ENCODE measurements around the gene CCT4.
"Not testable (repeated sequence)": the region's sequence is repeated elsewhere in the genome, so short reads cannot be mapped to it uniquely, and the experiment has no call there.

CCT4 gene

GRCh38 chr2:61879351-61879750 lies 9.1 kb downstream of the CCT4 start:
- DNase-seq = not testable (repeated sequence)

GRCh38 chr2:61878761-61879160 lies 9.7 kb downstream of the CCT4 start:
- no peak for DNase-seq

GRCh38 chr2:61877571-61878245 lies 10.7 kb downstream of the CCT4 start:
- no peak for DNase-seq

GRCh38 chr2:61876400-61876799 lies 12.1 kb downstream of the CCT4 start:
- no peak for DNase-seq

GRCh38 chr2:61866482-61867089 lies 21.9 kb downstream of the CCT4 start:
- DNase-seq = not testable (repeated sequence)

- no peak for DNase-seq
These were observed 26.4 kb downstream of the CCT4 start for GRCh38 chr2:61862085-61862484.

GRCh38 chr2:61857224-61857623 lies 31.2 kb downstream of the CCT4 start:
- no peak for DNase-seq

GRCh38 chr2:61855318-61855613 lies 33.2 kb downstream of the CCT4 start:
- DNase-seq = no peak

- peak; percentile 89 for DNase-seq
These were observed 33.7 kb downstream of the CCT4 start for GRCh38 chr2:61854564-61855317.

GRCh38 chr2:61853847-61854563 lies 34.5 kb downstream of the CCT4 start, which contains the start of gene FAM161A:
TSS of gene FAM161A (minus strand) at chr2:61854060. CDS start at chr2:61854041, 19 bp downstream.
- peak; percentile 63 for DNase-seq

- no peak for DNase-seq
These were observed 35.2 kb downstream of the CCT4 start for GRCh38 chr2:61853086-61853846.

- not testable (repeated sequence) for DNase-seq
These were observed 37.2 kb downstream of the CCT4 start for GRCh38 chr2:61851270-61851669.

- DNase-seq = no peak
These were observed 43.1 kb downstream of the CCT4 start for GRCh38 chr2:61845320-61845719.

- DNase-seq = no peak
These were observed 47.2 kb downstream of the CCT4 start for GRCh38 chr2:61841286-61841685.

GRCh38 chr2:61834893-61835292 lies 53.6 kb downstream of the CCT4 start:
- no peak for DNase-seq

GRCh38 chr2:61833971-61834370 lies 54.5 kb downstream of the CCT4 start:
- DNase-seq = no peak

- DNase-seq = no peak
These were observed 56.1 kb downstream of the CCT4 start for GRCh38 chr2:61832183-61832841.

GRCh38 chr2:61822255-61822654 lies 66.2 kb downstream of the CCT4 start:
- no peak for DNase-seq
